Measurements from ENCODE around the gene ATAD3A. TPM values are rescaled to one million over a fixed set of nuclear protein-coding genes. Genes with fewer than 3 reads are reported as not detected.
"Not testable (repeated sequence)": the region's sequence is repeated elsewhere in the genome, so short reads cannot be mapped to it uniquely, and the experiment has no call there.

The ATAD3A gene
- total RNA-seq, 1 experiment from 2014 or later: 57.5 TPM

- peak; percentile 53 for DNase-seq (ENCODE audit: low read depth, low spot score)
- ATAC-seq: peak; percentile 81
- H3K9me3 ChIP-seq (ENCODE audit: control insufficient read depth, insufficient read depth, low read depth, low read length); in situ Hi-C loops (cut with HindIII; ENCODE audit: low pct_unique_long_range_greater_than_20kb, low sequenced_read_pairs); H3K36me3 ChIP-seq (ENCODE audit: control insufficient read depth, insufficient read depth, low read length); BruUV-seq (replicated peaks); H3K4me1 ChIP-seq (ENCODE audit: control insufficient read depth, insufficient read depth, low read length); intact Hi-C loops (cut with micrococcal nuclease; ENCODE audit: unreplicated experiment); H3K27me3 ChIP-seq (ENCODE audit: control insufficient read depth, insufficient read depth, low read length): not testable (repeated sequence)
- POLR2A ChIA-PET: interaction anchor here (0.7 to 1.0 kb wide), 3 partner anchors 27 to 156 kb away, joined by 3 to 4 read pairs (median 3); partner anchors contain the start of gene DVL1
- Histone ChIP-seq H3K27ac (ENCODE audit: low read length) (peak overlapping the region; percentile 54; the same call in 1 of the 2 replicates), H3K4me3 (ENCODE audit: low read depth in 2 of 2, low read length in 2 of 2) (peak overlapping the region in 1 of 2 experiments; percentile 30; a peak in 2 of 4 replicates)
- peak; percentile 90 for TF ChIP-seq CTCF (IDR thresholded peaks at IDR 0.05)
- CTCF ChIA-PET: interaction anchor here (0.6 to 1.4 kb wide), 3 partner anchors 60 to 84 kb away, joined by 3 to 7 read pairs (median 5); no protein-coding TSS in a partner anchor
Measured at GRCh38 chr1:1504777-1505365, 7.1 kb upstream of the ATAD3A start.

GRCh38 chr1:1505366-1505798 is 6.6 kb upstream of the ATAD3A start:
- in situ Hi-C loops (cut with HindIII; ENCODE audit: low pct_unique_long_range_greater_than_20kb, low sequenced_read_pairs); H3K36me3 ChIP-seq (ENCODE audit: control insufficient read depth, insufficient read depth, low read length); H3K4me1 ChIP-seq (ENCODE audit: control insufficient read depth, insufficient read depth, low read length); H3K9me3 ChIP-seq (ENCODE audit: control insufficient read depth, insufficient read depth, low read depth, low read length); BruUV-seq (replicated peaks); DNase-seq (ENCODE audit: low read depth, low spot score); intact Hi-C loops (cut with micrococcal nuclease; ENCODE audit: unreplicated experiment); H3K27me3 ChIP-seq (ENCODE audit: control insufficient read depth, insufficient read depth, low read length): not testable (repeated sequence)
- Histone ChIP-seq H3K27ac (ENCODE audit: low read length) (peak overlapping the region; percentile 54; the same call in 1 of the 2 replicates), H3K4me3 (ENCODE audit: low read depth in 2 of 2, low read length in 2 of 2) (peak overlapping the region in 1 of 2 experiments; percentile 30; a peak in 2 of 4 replicates)
- ATAC-seq: peak; percentile 84
- POLR2A ChIA-PET: interaction anchor here (1.0 kb wide), 1 partner anchor 74 kb away, joined by 3 read pairs; no protein-coding TSS in a partner anchor
- TF ChIP-seq CTCF (IDR thresholded peaks at IDR 0.05): peak; percentile 66
- CTCF ChIA-PET: interaction anchor here (0.5 to 1.4 kb wide), 7 partner anchors 11 to 136 kb away, joined by 3 to 8 read pairs (median 4); no protein-coding TSS in a partner anchor

GRCh38 chr1:1505801-1506200 is 6.2 kb upstream of the ATAD3A start:
- POLR2A ChIA-PET; H3K4me1 ChIP-seq (ENCODE audit: control insufficient read depth, insufficient read depth, low read length); intact Hi-C loops (cut with micrococcal nuclease; ENCODE audit: unreplicated experiment); H3K36me3 ChIP-seq (ENCODE audit: control insufficient read depth, insufficient read depth, low read length); in situ Hi-C loops (cut with HindIII; ENCODE audit: low pct_unique_long_range_greater_than_20kb, low sequenced_read_pairs); DNase-seq (ENCODE audit: low read depth, low spot score); BruUV-seq (replicated peaks); H3K4me3 ChIP-seq (ENCODE audit: low read depth in 2 of 2, low read length in 2 of 2); H3K27me3 ChIP-seq (ENCODE audit: control insufficient read depth, insufficient read depth, low read length); ATAC-seq; H3K9me3 ChIP-seq (ENCODE audit: control insufficient read depth, insufficient read depth, low read depth, low read length): not testable (repeated sequence)
- CTCF ChIA-PET: interaction anchor here (0.5 to 1.4 kb wide), 6 partner anchors 12 to 136 kb away, joined by 3 to 8 read pairs (median 4); no protein-coding TSS in a partner anchor
- H3K27ac ChIP-seq (ENCODE audit: low read length): peak overlapping the region; percentile 49; the same call in 1 of the 2 replicates

- CTCF ChIA-PET: no interaction called here
- no peak overlapping the region for H3K4me3 ChIP-seq (ENCODE audit: low read depth in 2 of 2, low read length in 2 of 2)
Measured at GRCh38 chr1:1507305-1507704, 4.7 kb upstream of the ATAD3A start.

GRCh38 chr1:1508775-1509464 is 3.0 kb upstream of the ATAD3A start:
- H3K36me3 ChIP-seq (ENCODE audit: control insufficient read depth, insufficient read depth, low read length); ATAC-seq; intact Hi-C loops (cut with micrococcal nuclease; ENCODE audit: unreplicated experiment); BruUV-seq (replicated peaks); H3K4me1 ChIP-seq (ENCODE audit: control insufficient read depth, insufficient read depth, low read length); in situ Hi-C loops (cut with HindIII; ENCODE audit: low pct_unique_long_range_greater_than_20kb, low sequenced_read_pairs); DNase-seq (ENCODE audit: low read depth, low spot score); H3K9me3 ChIP-seq (ENCODE audit: control insufficient read depth, insufficient read depth, low read depth, low read length); H3K27me3 ChIP-seq (ENCODE audit: control insufficient read depth, insufficient read depth, low read length); H3K4me3 ChIP-seq (ENCODE audit: low read depth in 2 of 2, low read length in 2 of 2); CTCF ChIA-PET; H3K27ac ChIP-seq (ENCODE audit: low read length); POLR2A ChIA-PET: not testable (repeated sequence)

More at GRCh38 chr1:1507305-1507704, 4.7 kb upstream of the ATAD3A start:
- ATAC-seq (no peak), DNase-seq (ENCODE audit: low read depth, low spot score) (no peak)
- intact Hi-C loops (cut with micrococcal nuclease; ENCODE audit: unreplicated experiment) (no loop called here), in situ Hi-C loops (cut with HindIII; ENCODE audit: low pct_unique_long_range_greater_than_20kb, low sequenced_read_pairs) (no loop called here)
- Histone ChIP-seq H3K9me3 (ENCODE audit: control insufficient read depth, insufficient read depth, low read depth, low read length) (no peaks in the 10 kb centered on the region), H3K27me3 (ENCODE audit: control insufficient read depth, insufficient read depth, low read length) (no peaks in the 10 kb centered on the region), H3K4me1 (ENCODE audit: control insufficient read depth, insufficient read depth, low read length) (peaks cover 10% of the 10 kb centered on the region), H3K36me3 (ENCODE audit: control insufficient read depth, insufficient read depth, low read length) (no peaks in the 10 kb centered on the region), H3K27ac (ENCODE audit: low read length) (no peak overlapping the region)
- POLR2A ChIA-PET: no interaction called here
- no TSS peak for BruUV-seq (replicated peaks)
- TF ChIP-seq SIN3A (IDR thresholded peaks at IDR 0.05; ENCODE audit: borderline replicate concordance, insufficient read depth, low read depth, low read length): no peak
